Pancreas (tissue), 10 donors: ENCODE data around the gene AKR1E2. TPM values are rescaled to one million over a fixed set of nuclear protein-coding genes. Genes with fewer than 3 reads are reported as not detected.
A peak's percentile ranks its signal among the peaks of the same experiment; 100 is the strongest.

Experiments
- ATAC-seq, 4 donors: fragments of 200-7000 bp; cut with Tn5 transposase; one replicate each; pipeline versions ENCODE4 v1.8.0 to v1.9.1; 2020; ENCODE audit warnings: mild to moderate bottlenecking in 4 of 4, moderate library complexity in 4 of 4
- DNase-seq, 6 donors: peaks; one replicate each; pipeline ENCODE4 v3.0.0-alpha.2; 2020
- FAIRE-seq: peaks from 2 replicates; lab custom pipeline; 2012; peaks lifted over from hg19 to GRCh38; lab: Jason Lieb, UNC
- H3K27ac ChIP-seq, 4 donors: fragments of 200-600 bp; sonication (generic); 1 replicate in 3 of 4; 2 replicates in 1 of 4; pipeline versions ENCODE4 v1.5.0 to v1.8.0; 2020
- H3K27me3 ChIP-seq, 4 donors: fragments of 200-600 bp; one replicate each; pipeline ENCODE4 v1.8.0; 2021
- H3K36me3 ChIP-seq, 3 donors: fragments of 200-600 bp; sonication (generic) in 1 of 3; one replicate each; pipeline versions ENCODE4 v1.5.0 to v1.8.0; 2020 to 2021
- H3K4me1 ChIP-seq, 3 donors: fragments of 200-600 bp; one replicate each; pipeline ENCODE4 v1.8.0; 2021
- H3K4me3 ChIP-seq, 4 donors: fragments of 200-600 bp; sonication (generic) in 2 of 4; one replicate each; pipeline versions ENCODE4 v1.5.0 to v1.8.0; 2020 to 2021
- H3K9me3 ChIP-seq, 4 donors: fragments of 200-600 bp; one replicate each; pipeline ENCODE4 v1.8.0; 2021
- WGBS, 2 donors: extraction: QIAGEN DNeasy Blood & Tissue Kit; methylation state at CpG; one replicate each; pipeline ENCODE4 v1.1.7; 2013; 5-methylcytosine and 5-hydroxymethylcytosine counted together
- intact Hi-C, 3 donors: fragments of 100-400 bp; cut with DNase I; formaldehyde crosslinking; loops; one replicate each; pipeline versions ENCODE4 v1.11.1 to v1.14.2; 2022
- polyA plus RNA-seq, 2 donors: library from polyadenylated mRNA; stranded (reverse); fragments of 200-250 nt; gene quantifications; one replicate each; pipeline ENCODE4 v1.2.3, GENCODE V29; 2013
- total RNA-seq, 6 donors: library from RNA; stranded (reverse); fragmentation: NEBNext Ultra II Directional in 4 of 6; extraction: Animal tissue kit (Norgen Biotek cat#: 25700) in 4 of 6; gene quantifications; one replicate each; pipeline versions ENCODE4 v1.2.1 to v1.2.4, GENCODE V29; 2021 to 2023
- TF ChIP-seq, protein P1 (sequence below), 4 donors: fragments of 200-600 bp; sonication (generic) in 3 of 4; IDR thresholded peaks; one replicate each; pipeline versions ENCODE4 v1.5.0 to v1.8.0; 2021; ENCODE audit warnings: antibody characterized with exemption in 4 of 4
- donor health status: healthy with polysubstance abuse.
- donor health status: DM: no; HTN: no; CAD: no; lungs with moderate emphysema.
- donor health status: DM: no; HTN: no; CAD: no.
- donor health status: control.
- donor health status: control.
- donor health status: Bipolar disorder and iron deficiency.
- donor health status: DM: yes; HTN: yes; CAD: no.
- donor health status: DM: no; HTN: no; CAD: no.
- donor health status: DM: no; HTN: no; CAD: no.
- donor health status: DM: yes; HTN: yes; CAD: no.

The AKR1E2 gene
- total and polyA plus RNA-seq, 8 donors, result 0.85 to 10.2 (median 2.4) TPM

- ATAC-seq (no peak), FAIRE-seq (no peak), DNase-seq (no peak)
- Histone ChIP-seq H3K27ac (no peak overlapping the region), H3K4me3 (no peak overlapping the region), H3K27me3 (no peaks in the 10 kb centered on the region), H3K9me3 (no peaks in the 10 kb centered on the region), H3K4me1 (no peaks in the 10 kb centered on the region), H3K36me3 (no peaks in the 10 kb centered on the region)
- TF ChIP-seq, protein P1, sequence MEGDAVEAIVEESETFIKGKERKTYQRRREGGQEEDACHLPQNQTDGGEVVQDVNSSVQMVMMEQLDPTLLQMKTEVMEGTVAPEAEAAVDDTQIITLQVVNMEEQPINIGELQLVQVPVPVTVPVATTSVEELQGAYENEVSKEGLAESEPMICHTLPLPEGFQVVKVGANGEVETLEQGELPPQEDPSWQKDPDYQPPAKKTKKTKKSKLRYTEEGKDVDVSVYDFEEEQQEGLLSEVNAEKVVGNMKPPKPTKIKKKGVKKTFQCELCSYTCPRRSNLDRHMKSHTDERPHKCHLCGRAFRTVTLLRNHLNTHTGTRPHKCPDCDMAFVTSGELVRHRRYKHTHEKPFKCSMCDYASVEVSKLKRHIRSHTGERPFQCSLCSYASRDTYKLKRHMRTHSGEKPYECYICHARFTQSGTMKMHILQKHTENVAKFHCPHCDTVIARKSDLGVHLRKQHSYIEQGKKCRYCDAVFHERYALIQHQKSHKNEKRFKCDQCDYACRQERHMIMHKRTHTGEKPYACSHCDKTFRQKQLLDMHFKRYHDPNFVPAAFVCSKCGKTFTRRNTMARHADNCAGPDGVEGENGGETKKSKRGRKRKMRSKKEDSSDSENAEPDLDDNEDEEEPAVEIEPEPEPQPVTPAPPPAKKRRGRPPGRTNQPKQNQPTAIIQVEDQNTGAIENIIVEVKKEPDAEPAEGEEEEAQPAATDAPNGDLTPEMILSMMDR (IDR thresholded peaks at IDR 0.05), result no peak
- 84 to 87% methylated on average over 7 of the region's 7 CpGs for WGBS, 2 donors
- intact Hi-C loops, result no loop called here
Observed at GRCh38 chr10:4865945-4866661, 40.1 kb downstream of the AKR1E2 start.

- ATAC-seq (no peak), DNase-seq (no peak), FAIRE-seq (no peak)
- H3K27ac ChIP-seq, result no peak overlapping the region
- intact Hi-C loops, result no loop called here
- WGBS, 2 donors, result 85 to 96% methylated on average over 2 of the region's 2 CpGs
- TF ChIP-seq, protein P1 (IDR thresholded peaks at IDR 0.05), result no peak
- H3K4me3 ChIP-seq, result no peak overlapping the region
- no peaks in the 10 kb centered on the region for H3K9me3 ChIP-seq
- no peaks in the 10 kb centered on the region for H3K4me1 ChIP-seq
- no peaks in the 10 kb centered on the region for H3K36me3 ChIP-seq
- H3K27me3 ChIP-seq, result no peaks in the 10 kb centered on the region
Observed at GRCh38 chr10:4867109-4867519, 41.1 kb downstream of the AKR1E2 start.

DNA sequence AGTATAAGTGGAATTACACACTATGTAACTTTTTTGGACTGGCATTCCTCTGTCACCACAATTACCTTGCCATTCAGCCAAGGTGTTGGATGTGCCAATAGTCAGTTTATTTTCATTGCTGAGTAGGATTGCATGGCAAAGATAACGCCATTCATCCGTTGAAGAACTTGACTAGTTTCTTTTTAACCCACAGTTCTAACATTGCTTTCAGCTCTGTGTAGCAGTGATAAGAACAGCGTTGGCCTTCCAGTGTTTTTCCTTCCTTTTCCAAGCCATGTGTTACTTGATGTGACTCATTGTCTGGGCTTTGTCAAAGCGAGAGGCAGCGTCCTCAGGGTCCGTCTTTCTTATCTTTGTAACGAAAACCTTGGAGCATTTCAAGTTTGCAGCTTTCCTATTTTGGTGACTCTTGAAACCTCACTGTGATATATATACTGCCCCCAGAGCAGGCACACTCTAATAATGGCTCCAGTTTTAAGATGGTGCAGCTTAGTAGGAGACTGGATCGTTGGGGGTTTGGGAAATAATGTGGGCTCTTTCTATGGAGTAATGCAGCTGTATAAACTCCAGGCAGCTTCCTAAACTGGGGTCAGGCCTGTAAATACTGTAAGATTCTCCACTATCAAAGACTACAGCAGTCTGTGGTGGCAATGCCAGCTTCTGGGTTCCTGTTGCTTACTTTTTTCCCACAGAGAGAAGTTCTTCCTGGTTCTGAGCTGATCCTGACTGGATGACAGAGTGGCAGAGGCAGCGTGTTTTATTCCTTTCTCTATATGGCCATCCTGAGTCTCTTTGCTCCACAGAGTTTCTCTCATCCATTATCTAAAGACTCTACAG, 41.7 kb downstream of the AKR1E2 start:
- Histone ChIP-seq H3K27me3 (no peaks in the 10 kb centered on the region), H3K4me1 (no peaks in the 10 kb centered on the region), H3K36me3 (no peaks in the 10 kb centered on the region), H3K27ac (peak overlapping the region in 1 of 4 donors; percentile 14), H3K4me3 (no peak overlapping the region), H3K9me3 (no peaks in the 10 kb centered on the region)
- TF ChIP-seq, protein P1 (IDR thresholded peaks at IDR 0.05), result no peak
- FAIRE-seq (no peak), ATAC-seq (peak; percentile 28 to 71 (median 49)), DNase-seq (no peak)
- intact Hi-C loops, result no loop called here
- 69% methylated on average over 9 of the region's 9 CpGs for whole genome bisulfite sequencing, 2 donors

GRCh38 chr10:4868357-4868657, 42.3 kb downstream of the AKR1E2 start:
- intact Hi-C loops, result no loop called here
- Histone ChIP-seq H3K9me3 (no peaks in the 10 kb centered on the region), H3K27me3 (no peaks in the 10 kb centered on the region), H3K4me1 (no peaks in the 10 kb centered on the region), H3K4me3 (no peak overlapping the region), H3K36me3 (no peaks in the 10 kb centered on the region), H3K27ac (no peak overlapping the region)
- ATAC-seq (no peak), DNase-seq (no peak), FAIRE-seq (no peak)
- 64 to 65% methylated on average over 3 of the region's 3 CpGs for WGBS, 2 donors
- TF ChIP-seq, protein P1 (IDR thresholded peaks at IDR 0.05), result no peak

DNA sequence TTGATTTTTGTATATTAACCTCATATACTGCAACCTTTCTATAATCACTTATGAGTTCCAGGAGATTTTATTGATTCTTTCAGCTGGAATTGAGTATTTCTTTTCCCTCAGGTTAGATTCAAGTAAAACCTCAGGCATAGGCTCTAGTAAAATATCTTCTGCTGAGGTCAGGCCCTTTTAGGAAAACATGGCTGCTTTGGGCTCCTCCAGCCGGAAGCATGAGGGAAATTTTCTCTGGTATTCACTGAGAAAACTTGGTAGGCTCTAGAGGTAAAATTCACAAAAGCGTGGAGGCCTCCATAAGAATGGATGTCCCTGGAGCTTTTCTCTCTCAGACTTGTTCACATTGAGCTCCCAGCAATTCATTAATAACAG, 56.7 kb downstream of the AKR1E2 start:
- no peak overlapping the region for H3K4me3 ChIP-seq
- H3K27ac ChIP-seq, result no peak overlapping the region
- WGBS, 2 donors, result 91 to 99% methylated on average over 2 of the region's 2 CpGs
- no peaks in the 10 kb centered on the region for H3K9me3 ChIP-seq
- ATAC-seq (no peak), DNase-seq (no peak), FAIRE-seq (no peak)
- intact Hi-C loops, result no loop called here
- H3K4me1 ChIP-seq, result no peaks in the 10 kb centered on the region
- H3K27me3 ChIP-seq, result no peaks in the 10 kb centered on the region
- TF ChIP-seq, protein P1 (IDR thresholded peaks at IDR 0.05), result no peak
- no peaks in the 10 kb centered on the region for H3K36me3 ChIP-seq
